Ishikawa (cell line): ENCODE results near the gene KLK10.
A peak's percentile ranks its signal among the peaks of the same experiment; 100 is the strongest.

ENCODE experiments used
- CEBPB ChIP-seq: IDR thresholded peaks from 2 replicates; pipeline ENCODE4 v1.6.1; 2012
- CREB1 ChIP-seq: IDR thresholded peaks from 2 replicates; pipeline ENCODE4 v1.6.1; 2012; ENCODE audit warnings: low read depth
- EGR1 ChIP-seq: IDR thresholded peaks from 2 replicates; pipeline ENCODE4 v1.6.1; 2012
- EP300 ChIP-seq: IDR thresholded peaks from 2 replicates; pipeline ENCODE4 v1.6.1; 2012; ENCODE audit warnings: borderline replicate concordance
- FOXM1 ChIP-seq: IDR thresholded peaks from 2 replicates; pipeline ENCODE4 v1.6.1; 2012; ENCODE audit warnings: low read depth, borderline replicate concordance
- MAX ChIP-seq: IDR thresholded peaks from 2 replicates; pipeline ENCODE4 v1.6.1; 2012
- NFIC ChIP-seq: IDR thresholded peaks from 2 replicates; pipeline ENCODE4 v1.6.1; 2012
- RAD21 ChIP-seq: IDR thresholded peaks from 2 replicates; pipeline ENCODE4 v1.6.1; 2012; ENCODE audit warnings: low read depth
- REST ChIP-seq: IDR thresholded peaks from 2 replicates; pipeline ENCODE4 v1.6.1; 2012; ENCODE audit warnings: low read depth, mild to moderate bottlenecking
- TAF1 ChIP-seq: IDR thresholded peaks from 2 replicates; pipeline ENCODE4 v1.6.1; 2012; ENCODE audit warnings: low read depth, mild to moderate bottlenecking
- TCF12 ChIP-seq: IDR thresholded peaks from 2 replicates; pipeline ENCODE4 v1.6.1; 2012; ENCODE audit warnings: low read depth
- TEAD4 ChIP-seq: IDR thresholded peaks from 2 replicates; pipeline ENCODE4 v1.6.1; 2012
- YY1 ChIP-seq: IDR thresholded peaks from 2 replicates; pipeline ENCODE4 v1.6.1; 2012; ENCODE audit warnings: low read depth
- ZBTB7A ChIP-seq: IDR thresholded peaks from 2 replicates; pipeline ENCODE4 v1.6.1; 2012; ENCODE audit warnings: low read depth
- TF ChIP-seq, protein P1 (sequence below): IDR thresholded peaks from 2 replicates; pipeline ENCODE4 v1.6.1; 2012

Gene KLK10

DNA sequence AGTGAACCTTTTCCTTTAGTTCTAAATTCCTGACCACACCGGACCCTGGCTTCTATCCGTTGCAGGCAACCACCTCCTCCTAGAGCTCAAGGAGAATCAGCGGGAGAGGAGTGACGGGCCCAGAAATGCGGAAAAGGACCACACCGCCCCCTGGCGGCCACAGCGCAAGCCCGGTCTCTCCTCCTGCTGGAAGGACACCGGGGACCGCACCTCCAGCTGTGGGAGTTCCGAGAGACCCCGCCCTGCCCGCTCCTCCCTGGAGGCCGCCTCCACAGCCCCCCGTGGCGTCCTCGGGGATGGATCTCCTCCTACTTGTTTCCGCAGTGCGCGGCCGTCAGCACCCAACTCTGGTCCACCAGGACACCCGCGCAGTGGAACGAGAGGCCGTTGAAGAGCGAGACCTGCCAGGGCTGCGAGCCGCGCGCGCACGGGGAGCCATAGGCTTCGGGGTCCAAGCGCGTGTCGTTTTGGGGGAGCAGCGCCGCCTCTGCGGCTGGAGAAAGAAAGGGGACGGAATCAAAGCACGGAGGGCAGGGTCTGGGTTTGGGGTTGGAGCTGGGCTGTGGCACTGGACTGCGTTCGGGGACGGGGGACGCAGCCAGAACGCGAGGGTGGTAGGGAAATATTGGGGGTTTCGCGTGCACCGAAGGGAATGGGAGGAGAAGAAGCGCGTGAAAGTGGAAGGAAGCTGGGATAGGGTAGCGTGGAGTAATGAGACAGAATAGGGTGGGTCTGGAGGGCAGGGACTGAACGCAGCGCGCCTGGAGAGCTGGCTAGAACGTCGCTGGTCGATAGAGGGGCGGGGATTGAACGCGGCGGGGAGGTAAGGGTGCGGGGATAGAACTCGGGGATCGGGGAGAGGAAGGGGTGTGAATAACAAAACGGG is 2.5 kb downstream of the KLK10 start:
- TF ChIP-seq NFIC (no peak), RAD21 (peak; percentile 50; the same call in 1 of the 2 replicates)

DNA sequence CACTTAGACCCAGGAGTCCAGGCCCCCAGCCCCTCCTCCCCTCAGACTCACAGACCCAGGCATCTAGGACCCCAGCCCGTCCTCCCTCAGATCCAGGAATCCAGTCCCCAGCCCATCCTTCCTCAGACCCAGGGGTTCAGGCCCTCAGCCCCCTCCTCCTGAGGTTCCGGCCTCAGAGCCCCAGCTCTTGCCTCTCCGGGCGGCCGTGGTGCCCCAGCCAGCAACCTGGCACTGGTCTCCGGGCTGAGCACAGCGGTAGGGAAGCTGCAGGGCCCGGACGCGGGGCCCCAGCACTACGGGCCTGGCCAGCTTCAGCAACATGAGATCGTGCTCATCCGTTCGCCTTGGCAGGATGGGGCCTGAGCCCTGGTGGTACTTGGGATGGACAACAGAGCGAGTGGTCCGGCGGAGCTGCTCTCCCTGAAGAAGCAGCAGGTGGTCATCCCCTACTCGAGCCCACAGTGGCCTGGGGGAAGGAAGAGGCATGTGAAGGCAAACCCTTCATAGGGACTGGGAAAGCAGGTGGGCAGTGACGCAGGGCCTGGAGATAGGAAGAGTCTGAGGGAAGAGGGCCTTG is 3.7 kb downstream of the KLK10 start:
- TF ChIP-seq ZBTB7A (no peak), CREB1 (no peak), TAF1 (no peak), CEBPB (no peak), TEAD4 (no peak), YY1 (no peak), EP300 (no peak), RAD21 (no peak), FOXM1 (no peak), REST (no peak), TCF12 (no peak), MAX (no peak), EGR1 (no peak), NFIC (no peak)
- TF ChIP-seq, protein P1, sequence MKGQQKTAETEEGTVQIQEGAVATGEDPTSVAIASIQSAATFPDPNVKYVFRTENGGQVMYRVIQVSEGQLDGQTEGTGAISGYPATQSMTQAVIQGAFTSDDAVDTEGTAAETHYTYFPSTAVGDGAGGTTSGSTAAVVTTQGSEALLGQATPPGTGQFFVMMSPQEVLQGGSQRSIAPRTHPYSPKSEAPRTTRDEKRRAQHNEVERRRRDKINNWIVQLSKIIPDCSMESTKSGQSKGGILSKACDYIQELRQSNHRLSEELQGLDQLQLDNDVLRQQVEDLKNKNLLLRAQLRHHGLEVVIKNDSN, result no peak

DNA sequence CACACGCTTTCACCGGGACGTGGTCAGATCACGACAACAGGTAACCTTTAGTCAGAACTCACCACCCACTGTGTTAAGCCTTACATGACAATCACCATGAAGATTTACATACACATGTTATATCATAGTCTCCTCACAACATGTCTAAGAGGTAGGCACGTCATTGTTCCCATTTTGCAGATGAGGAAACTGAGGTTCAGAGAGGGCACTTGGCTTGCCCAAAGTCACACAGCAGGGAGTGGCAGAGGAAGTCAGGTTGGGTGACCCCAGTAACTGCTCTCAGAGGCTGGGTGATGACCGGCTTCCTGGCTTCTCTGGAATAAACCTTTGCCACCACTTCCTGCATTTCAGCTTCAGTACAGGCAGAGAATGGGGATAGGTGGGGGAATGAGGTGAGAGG is 5.3 kb downstream of the KLK10 start:
- TF ChIP-seq REST (no peak), ZBTB7A (no peak), NFIC (no peak), EP300 (no peak), MAX (no peak), CEBPB (no peak), TCF12 (no peak), TAF1 (no peak), FOXM1 (no peak), RAD21 (no peak), EGR1 (no peak), YY1 (no peak), CREB1 (no peak), TEAD4 (no peak)
- TF ChIP-seq, protein P1, result no peak

DNA sequence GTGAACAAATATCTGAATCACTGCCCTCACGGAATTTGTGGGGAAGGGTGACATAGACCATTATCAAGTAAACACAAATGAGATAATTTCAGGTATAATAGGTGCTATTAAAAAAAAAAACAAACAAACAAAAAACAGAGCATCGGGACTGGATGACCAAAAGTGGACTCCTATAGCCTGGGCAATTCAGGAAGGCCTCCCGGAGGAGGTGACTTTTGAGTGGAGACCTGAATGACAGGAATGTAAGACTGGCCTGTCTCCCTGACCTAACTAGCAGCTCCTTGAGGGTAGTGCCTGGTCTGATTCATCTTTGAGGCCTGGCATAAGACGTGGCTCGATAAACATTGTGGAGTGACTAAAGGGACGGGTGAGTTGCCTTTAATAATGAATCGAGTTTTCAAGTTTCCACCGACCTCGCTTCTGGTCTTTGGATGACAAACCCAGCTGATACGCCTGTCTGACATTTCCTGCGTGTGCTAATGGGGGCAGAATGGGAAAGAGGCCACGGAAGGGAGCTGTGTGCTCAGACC is 6.8 kb downstream of the KLK10 start:
- TF ChIP-seq TCF12 (no peak), EGR1 (no peak), CEBPB (no peak), REST (no peak), MAX (no peak), EP300 (no peak), TEAD4 (no peak), NFIC (no peak), ZBTB7A (no peak), FOXM1 (no peak), RAD21 (no peak), TAF1 (no peak), CREB1 (no peak), YY1 (no peak)
- TF ChIP-seq, protein P1, result no peak
